ENCODE data around the gene INPP4B. TPM values are rescaled to one million over a fixed set of nuclear protein-coding genes. Genes with fewer than 3 reads are reported as not detected.

INPP4B gene
- polyA plus RNA-seq, 4 donors, result 4.9 to 8.7 (median 8.1) TPM

DNA sequence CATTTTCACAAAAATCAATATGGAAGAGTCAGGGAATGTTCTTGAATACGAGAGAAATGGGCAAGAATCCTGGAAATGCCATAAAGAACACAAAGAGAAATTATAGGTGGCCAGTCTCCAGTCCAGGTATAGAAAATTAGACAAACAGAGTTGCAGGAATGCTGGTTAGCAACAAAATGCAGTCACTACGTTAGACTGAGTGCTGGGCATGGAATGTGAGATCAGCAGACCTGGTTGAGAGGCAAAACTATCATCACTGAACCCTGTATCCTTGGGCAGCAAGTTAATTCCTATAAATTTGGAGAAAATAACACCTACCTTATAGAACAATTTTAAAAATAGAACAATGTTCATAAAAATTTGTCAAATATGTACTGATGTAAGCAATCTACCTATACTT lies 417.4 kb downstream of the INPP4B start:
- DNase-seq (ENCODE audit: low read depth in 4 of 4, low spot score in 3 of 4), result no peak

DNA sequence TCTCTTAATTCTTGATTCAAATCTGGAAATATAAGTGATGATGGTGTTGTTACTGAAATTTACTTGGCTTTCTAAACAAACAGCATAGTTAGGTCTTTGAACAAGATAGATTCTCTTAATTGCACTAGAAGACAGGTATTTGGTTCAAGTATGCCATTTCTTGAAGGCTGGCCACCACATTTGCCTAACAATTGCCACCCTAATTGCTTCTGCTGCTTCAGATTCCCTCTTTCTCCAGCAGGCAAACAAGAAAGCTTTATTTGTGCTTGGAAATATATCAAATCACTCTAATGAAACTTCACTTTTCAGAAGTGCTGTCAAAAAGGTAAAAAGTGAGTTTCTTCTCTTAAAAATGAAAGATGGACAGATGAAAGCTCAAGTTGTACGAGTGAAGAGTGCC lies 418.6 kb downstream of the INPP4B start:
- DNase-seq (ENCODE audit: low read depth in 4 of 4, low spot score in 3 of 4), result no peak

DNA sequence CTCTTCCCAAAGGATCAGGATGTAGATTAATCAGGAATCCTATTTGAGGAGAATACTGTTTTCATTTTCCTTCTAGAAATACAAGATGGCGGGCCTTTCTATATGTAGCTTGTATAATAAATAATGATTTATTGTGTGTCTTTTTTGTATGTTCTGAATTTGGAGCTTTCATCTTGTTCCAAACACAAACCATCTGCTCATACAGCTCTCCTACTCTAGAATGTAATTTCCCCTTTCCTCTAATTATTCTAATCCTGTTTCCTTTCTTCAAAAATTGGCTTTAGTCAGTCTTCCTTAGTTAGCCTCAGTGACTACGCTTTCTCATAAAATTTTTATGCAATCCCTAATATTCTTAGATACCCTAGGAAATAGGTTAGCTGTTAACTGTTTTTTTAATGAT lies 422.2 kb downstream of the INPP4B start:
- no peak for DNase-seq (ENCODE audit: low read depth in 4 of 4, low spot score in 3 of 4)

DNA sequence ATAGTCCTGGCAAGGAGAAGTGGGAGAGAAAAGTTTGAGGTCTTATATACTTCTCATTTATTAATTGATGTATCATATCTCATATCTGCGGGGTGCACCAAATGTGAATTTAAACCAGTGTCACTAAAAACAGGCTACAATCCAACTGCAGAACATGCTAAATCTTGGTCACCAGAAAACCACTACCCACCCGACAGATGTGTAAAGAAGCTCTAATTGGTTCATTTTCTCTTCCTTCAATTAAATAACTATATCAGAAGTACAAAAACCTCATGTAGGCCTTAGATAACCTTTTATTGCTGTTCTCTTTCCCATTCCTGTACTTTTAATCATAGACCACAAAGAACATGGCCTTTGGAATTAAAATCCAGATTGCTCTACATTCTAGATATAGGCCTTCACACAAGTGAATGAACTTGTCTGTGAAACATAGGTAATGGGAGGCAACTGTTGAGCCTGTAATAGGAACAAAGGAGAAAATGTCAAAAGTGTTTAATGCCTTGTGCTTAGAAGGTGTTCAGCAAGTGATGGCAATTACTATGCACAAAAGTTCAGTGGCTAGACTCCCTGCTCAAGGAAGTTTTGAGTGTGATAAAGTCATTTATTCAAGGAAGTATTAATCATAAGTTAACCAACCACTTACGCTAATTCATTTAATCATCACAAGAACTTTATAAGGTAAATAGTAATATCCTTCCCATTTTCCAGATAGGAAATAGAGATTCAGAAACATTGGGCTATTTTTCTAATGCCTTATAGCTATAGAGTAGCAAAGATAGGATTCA lies 425.6 kb downstream of the INPP4B start:
- DNase-seq (ENCODE audit: low read depth in 4 of 4, low spot score in 3 of 4), result no peak

DNA sequence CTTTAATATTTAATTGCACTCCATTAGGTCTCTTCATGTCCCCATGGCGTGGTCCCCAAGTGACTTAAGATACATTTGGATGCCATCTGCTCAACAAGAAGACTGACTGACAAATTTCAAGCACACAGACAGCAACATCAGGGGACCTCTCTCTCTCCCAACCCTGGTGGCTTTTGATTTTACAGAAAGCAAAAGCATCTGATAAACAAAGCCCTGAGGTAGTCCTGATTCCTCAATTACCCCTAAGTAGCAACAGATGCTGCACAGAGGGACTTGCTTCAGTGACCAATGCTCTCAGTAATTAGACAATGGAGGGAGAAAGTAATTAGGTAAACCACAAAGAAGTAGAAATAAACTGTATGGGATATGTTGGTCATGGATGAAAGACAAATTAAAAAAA lies 426.4 kb downstream of the INPP4B start:
- no peak for DNase-seq (ENCODE audit: low read depth in 4 of 4, low spot score in 3 of 4)

DNA sequence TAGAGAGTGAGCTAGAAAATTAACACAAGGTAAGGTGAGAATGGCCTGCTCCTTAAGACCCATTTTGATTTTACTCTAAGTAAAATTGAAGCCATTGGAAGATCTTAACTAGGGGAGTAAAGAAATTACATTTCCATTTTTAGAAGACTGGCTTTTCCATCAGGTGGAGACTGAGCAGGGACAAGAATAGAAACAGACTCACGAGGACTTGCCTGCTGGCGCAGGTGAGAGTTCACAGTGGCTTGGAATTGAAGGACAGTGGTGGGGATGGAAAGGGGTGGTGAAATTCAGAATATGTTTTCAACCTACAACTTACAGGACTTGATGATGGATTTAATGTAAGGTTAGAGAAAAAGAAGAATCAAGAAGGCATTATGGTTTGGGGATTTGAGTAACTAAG lies 427.4 kb downstream of the INPP4B start:
- DNase-seq (ENCODE audit: low read depth in 4 of 4, low spot score in 3 of 4), result no peak

DNA sequence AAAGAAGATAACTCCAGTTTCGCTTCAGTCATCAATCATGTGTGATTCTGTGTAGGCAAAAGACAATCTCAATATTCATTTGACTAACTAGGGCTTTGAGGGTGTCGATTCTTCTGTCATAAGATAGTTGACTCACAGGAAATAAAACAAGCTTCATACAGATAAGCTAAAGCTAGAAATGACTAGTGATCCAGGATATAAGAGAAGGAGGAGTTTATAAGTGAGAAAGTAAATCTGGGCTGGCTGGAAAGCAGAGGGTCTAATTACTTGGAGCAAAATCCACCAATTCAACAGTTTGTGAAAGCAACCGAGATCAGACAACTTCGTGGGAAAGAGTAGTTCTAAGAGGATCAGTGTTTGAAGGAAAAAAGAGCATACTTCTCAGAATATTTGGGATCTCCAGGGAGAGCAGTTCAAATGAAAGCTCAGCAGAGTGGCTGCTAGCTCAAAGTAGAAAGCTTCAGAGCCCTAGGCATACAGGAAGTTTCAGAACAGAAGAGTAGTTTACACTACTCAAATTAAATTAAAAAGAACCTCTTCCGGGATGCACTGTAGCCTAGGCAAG lies 429.3 kb downstream of the INPP4B start:
- no peak for DNase-seq (ENCODE audit: low read depth in 4 of 4, low spot score in 3 of 4)

DNA sequence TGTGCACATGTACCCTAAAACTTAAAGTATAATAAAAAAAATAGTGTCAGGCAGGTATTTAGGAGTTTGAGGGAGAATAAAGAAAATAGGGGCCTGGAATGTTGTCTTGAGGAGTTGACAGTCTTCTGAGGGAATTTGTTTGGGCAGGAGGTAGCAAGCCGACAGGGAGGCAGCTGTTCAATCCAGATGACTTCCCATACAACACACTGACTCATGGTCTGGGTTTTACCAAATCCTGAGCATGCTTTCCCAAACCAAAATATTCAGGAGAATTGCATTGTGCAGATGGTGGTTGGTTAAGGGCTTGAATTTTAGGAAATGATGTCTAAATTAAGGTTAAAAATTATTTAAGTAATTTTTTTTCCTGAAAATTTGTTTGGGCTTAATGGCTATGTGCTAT lies 430.0 kb downstream of the INPP4B start:
- no peak for DNase-seq (ENCODE audit: low read depth in 4 of 4, low spot score in 3 of 4)

DNA sequence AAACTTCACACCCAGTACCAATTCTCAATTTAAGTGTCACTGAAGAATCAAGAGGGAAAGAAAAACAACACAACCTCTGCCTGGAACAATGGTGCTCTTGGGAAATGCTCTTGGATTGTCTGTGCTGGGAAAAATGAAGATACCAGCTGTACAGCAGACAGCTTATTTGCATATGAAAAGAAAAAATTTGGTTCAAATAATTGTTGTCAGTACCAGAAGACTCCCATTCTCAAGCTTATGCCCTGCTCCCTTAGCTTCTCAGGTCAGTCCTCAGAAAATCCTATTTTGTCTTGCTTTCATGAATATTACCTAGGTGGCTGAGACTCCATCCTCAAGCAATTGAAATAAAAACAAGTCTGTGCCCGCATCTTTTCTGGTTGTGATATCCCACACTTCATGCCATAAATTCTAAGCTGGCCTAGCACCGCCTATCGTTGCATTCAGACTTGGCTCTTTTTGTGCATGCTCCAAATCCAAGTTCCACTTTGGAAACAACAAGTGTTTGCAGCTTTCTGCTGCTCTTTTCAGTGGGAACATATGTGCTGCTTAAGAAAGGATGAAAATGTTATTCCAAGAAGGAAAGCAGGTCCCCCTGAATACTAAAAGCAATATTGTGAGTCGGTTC lies 431.6 kb downstream of the INPP4B start:
- no peak for DNase-seq (ENCODE audit: low read depth in 4 of 4, low spot score in 3 of 4)

DNA sequence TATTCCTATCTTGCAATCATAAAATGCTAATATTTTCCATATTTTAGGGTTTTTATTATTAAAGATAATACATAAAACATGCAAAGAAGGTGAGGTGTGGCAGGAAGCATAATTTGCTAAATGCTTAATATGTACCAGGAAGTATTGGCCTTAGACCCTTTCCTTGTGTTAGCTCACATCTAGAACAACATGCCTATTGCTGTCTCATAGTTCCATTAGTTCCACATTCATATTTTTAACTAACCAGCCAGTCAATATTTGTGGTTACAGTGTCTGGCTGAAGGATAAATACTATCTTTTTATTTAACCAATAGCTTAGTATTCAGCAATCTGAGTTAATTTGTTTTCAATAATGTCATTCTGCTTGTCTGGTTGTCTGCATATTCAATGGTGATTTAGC lies 432.6 kb downstream of the INPP4B start:
- no peak for DNase-seq (ENCODE audit: low read depth in 4 of 4, low spot score in 3 of 4)

DNA sequence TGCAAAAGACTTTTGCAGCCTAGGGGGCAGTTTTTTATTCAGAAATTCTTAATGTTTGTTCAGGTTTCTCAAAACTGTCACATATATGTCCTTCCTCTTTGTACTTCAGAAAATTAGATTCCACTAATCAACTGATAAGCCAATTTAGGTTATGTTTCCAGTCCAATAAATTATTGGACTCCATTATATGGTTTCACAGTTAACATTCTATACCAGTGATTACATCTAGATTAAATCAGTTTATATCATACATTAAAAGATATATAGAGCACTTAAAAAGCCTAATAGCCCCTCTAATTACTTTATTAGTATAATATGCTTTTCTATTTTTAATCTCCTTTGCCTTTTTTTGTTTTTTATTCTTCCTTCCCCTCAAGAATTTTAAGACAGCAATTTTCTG lies 434.1 kb downstream of the INPP4B start:
- DNase-seq (ENCODE audit: low read depth in 4 of 4, low spot score in 3 of 4), result no peak

DNA sequence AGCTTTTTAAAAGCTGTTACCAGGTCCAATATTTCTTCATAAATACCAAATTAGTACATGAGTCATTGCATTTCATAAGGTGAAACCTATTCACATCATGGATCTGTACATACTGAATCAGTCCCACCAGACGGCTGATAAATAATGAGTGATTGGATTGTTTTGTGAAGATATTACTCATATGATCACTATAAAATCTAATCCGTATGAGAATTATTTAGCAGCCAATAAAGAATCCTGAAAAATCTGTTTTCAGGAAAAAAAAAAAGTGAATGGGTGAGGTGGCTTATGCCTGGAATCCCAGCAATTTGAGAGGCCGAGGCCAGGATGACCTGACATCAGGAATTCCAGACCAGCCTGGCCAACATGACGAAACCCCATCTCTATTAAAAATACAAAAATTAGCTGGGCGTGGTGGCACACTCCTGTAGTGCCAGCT lies 438.1 kb downstream of the INPP4B start:
- no peak for DNase-seq (ENCODE audit: low read depth in 4 of 4, low spot score in 3 of 4)

DNA sequence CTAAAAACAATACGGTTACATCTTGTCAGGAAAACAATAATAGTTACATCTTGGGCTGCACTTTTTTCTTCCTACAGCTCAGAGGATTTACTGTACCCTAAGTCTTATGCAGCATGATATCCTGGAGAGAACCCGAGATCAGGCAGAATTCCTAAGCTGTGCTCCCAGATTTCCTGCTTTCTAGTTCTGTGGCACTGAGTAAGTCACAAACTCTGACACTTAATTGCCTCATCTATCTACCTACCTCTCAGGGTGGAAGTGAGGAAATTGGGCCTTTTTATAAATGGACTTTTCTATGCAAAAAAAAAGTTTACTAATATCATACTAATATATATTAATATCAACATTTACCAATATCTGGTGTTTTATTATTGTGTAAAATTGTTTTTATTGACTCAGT lies 438.5 kb downstream of the INPP4B start:
- DNase-seq (ENCODE audit: low read depth in 4 of 4, low spot score in 3 of 4), result no peak

DNA sequence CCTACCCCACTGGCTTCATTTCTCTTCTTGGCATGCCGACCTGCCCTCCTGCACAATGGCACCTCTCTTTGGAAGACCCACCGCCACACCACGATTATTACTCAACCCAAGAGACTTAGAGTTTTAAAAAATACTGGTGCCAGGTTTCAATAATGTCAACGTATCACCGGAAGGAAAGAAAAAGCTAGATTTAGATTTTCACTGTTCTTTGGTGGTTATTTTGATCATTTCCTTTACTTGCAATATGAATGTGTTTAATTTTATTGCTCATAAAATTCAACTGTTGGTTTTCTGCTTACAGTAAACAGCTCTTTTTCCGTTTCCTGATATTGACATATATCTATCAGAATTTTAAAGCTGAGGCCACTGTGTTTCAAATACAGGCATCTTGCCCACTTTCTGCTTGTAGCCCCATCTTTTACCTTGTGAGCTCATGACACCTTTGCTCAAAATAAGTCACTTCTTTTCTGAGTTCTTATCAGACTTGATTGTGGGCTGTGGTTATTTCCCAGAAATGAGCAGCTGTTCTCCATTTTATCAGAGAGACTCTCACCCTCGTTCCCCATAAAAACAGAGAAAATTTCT lies 439.1 kb downstream of the INPP4B start:
- DNase-seq (ENCODE audit: low read depth in 4 of 4, low spot score in 3 of 4), result no peak

DNA sequence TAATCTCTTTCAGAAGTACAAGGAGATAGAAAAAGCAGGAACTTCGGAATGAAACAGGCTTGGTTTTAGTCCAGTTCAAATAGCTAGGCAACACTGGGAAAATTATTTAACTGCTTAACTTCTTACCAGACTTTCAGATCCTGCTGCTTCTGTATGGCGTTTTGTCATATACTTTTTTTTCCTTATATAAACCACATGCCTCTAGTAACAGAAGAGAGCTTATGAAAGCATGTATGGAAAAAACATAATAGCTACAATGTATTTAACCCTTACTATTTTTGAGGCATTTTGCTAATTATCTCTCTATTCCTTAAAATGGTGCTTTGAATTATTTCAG lies 439.6 kb downstream of the INPP4B start:
- DNase-seq (ENCODE audit: low read depth in 4 of 4, low spot score in 3 of 4), result no peak

DNA sequence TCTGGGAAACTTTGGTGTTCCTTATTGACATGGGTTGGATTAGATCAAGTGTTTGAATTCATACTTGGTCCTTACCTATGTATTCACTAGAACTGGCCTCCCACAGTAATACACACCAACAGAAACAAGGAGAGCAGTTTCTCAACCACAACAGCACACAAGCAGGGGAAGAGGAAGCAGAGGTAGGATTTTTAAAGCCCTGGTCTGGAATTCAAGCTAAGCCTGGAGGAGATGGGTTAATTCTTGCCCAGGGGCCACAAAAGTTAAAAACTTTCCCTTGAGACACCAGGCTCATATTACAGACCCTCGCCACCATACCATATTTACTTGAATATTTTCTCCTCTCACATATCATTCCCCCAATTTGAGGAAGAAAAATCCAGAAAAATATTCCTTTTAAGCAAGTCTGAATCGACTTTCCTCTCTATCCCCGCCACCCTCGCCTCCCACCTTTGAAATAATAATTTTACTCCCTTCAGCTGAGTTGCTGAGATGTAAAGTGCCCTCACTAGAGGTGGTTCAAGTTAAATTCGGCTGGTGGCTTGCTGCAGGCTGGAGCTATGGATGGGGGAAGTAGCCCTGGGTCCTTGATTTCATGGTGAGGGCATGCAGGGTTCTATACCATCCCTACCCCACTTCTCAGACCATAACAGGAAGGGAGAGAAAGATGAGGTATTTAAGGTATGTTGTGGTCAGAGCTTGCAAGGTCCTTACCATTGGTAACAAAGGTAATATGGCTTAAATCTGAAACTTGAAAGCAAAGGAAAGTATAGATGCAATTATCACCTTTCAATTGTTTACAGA lies 440.2 kb downstream of the INPP4B start:
- DNase-seq (ENCODE audit: low read depth in 4 of 4, low spot score in 3 of 4), result no peak

DNA sequence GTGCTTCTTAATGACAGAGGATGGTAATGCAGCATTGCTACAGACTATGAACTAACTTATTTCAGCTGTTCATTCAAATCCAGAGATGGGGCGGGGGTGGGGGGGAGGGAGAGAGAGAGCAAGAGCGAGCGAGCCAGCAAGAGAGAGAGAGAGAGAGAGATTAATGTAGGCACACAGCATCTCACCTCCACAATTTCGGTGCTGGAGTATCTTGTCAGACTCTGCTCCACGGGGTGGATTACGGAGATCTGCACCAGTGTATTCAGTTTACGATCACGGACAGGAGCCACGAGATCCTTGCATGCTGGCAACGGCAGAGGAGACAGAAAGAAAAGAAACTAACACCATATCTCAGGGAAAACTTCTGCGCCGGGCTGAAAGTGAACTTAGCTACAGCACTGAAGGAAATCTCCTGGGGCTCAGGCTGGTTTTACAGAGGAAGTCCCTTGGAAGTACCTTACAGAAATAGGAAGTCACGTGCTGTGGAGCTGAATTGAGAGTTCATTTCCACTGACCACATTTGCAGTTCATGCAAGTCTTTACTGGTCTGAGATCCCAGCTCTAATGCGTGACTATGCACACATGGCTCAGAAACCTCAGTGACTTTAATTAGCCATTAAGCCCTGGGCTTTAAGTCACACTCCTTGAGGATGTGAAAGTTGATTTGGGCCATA lies 440.9 kb downstream of the INPP4B start:
- DNase-seq (ENCODE audit: low read depth in 4 of 4, low spot score in 3 of 4), result peak in 3 of 4 donors; percentile 45 to 72 (median 48)

DNA sequence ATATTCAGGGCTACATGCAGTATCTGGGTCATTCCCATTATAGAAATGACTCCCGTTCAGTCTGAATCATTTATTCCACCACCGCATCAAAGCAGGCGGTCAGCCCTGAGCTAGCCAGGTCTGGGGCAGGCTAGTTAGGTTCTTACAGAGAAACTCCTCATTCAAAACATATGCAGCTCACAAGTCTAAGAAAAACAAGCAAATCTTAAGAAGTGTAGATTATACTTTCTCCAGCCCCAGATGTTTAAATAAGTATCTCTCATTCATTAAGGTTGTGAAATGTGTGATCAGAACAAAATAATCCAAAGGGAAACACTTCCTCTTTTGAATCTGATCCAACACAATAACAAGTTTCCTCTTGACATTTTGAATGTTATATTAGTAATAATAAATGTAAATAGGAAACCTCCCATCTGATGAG lies 441.9 kb downstream of the INPP4B start:
- DNase-seq (ENCODE audit: low read depth in 4 of 4, low spot score in 3 of 4), result no peak

DNA sequence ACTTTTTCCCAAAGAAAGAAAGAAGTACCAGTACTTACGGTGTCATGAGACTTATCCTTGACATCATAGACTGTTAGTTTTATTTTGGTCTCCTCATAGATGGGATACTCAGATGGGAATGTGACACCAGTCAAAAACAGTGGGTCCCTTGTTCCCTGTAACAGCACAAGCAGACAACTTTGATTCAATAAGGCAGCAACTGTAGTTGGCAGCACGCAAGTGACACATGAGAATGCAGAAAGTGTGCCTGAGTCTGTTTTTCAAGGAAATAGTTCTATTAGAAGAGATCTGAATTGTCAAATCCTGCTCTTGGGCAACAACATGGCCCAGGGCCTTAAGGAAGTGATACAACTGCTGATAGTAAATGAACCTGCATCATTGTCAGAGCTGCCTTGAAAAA lies 443.2 kb downstream of the INPP4B start:
- DNase-seq (ENCODE audit: low read depth in 4 of 4, low spot score in 3 of 4), result no peak

DNA sequence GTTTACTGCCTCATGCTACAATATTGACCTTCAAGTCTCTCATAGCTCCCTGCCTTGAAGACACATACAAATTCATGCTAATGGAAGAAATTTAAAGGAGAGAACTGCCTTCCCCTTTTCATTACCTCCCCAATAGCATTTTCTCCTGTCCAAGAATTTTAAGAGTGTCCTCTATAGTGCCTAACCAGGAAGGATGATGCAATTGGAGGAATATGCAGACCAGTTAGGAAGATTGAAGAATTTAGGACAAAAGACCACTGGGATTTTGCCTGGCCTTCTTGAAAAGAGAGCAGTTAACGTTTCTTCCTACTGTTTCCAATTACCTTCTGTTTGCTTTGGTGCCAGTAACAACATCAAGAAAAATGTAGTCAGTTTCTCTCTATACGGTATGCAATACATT lies 443.9 kb downstream of the INPP4B start:
- DNase-seq (ENCODE audit: low read depth in 4 of 4, low spot score in 3 of 4), result no peak

Data from left renal pelvis (tissue), 4 donors.